Measurements from ENCODE around the gene ATP5PF.

Gene ATP5PF

GRCh38 chr21:25756190-25756932, 21.7 kb upstream of the ATP5PF start:
- TF ChIP-seq CTCF (IDR thresholded peaks at IDR 0.05; ENCODE audit: low read length): no peak
- TF ChIP-seq EZH2 (optimal IDR thresholded peaks at IDR 0.05; ENCODE audit: low read depth, low read length): no peak
- no peak for TF ChIP-seq EZH2phosphoT487 (IDR thresholded peaks at IDR 0.05; ENCODE audit: low read length)
- 0 out of 2 replicates have a peak, but pooled peaks cover 4% of the 10 kb centered on the region for H3K36me3 ChIP-seq (replicated peaks; ENCODE audit: insufficient read depth, low read length)

GRCh38 chr21:25752416-25752815, 17.7 kb upstream of the ATP5PF start:
- no peak for TF ChIP-seq EZH2phosphoT487 (IDR thresholded peaks at IDR 0.05; ENCODE audit: low read length)
- TF ChIP-seq EZH2 (optimal IDR thresholded peaks at IDR 0.05; ENCODE audit: low read depth, low read length): no peak
- no peak for TF ChIP-seq CTCF (IDR thresholded peaks at IDR 0.05; ENCODE audit: low read length)
- Histone ChIP-seq H3K27ac (ENCODE audit: low read length) (no peak overlapping the region), H2AFZ (ENCODE audit: low read length) (no peak overlapping the region), H3K36me3 (replicated peaks; ENCODE audit: insufficient read depth, low read length) (peaks cover 2% of the 10 kb centered on the region; the same call in 1 of the 2 replicates), H3F3A (ENCODE audit: insufficient read depth, low read length) (peaks cover 9% of the 10 kb centered on the region; the same call in 1 of the 2 replicates), H3K4me1 (ENCODE audit: low read length) (peaks cover 13% of the 10 kb centered on the region), H3K9me2 (replicated peaks; ENCODE audit: insufficient read depth, low read length) (no peaks in the 10 kb centered on the region), H3K4me3 (ENCODE audit: low read length) (no peak overlapping the region), H3K9ac (ENCODE audit: low read length) (no peak overlapping the region), H3K27me3 (replicated peaks; ENCODE audit: insufficient read depth, low read length) (no peaks in the 10 kb centered on the region), H3K79me2 (ENCODE audit: low read length) (peaks cover 4% of the 10 kb centered on the region; the same call in 1 of the 2 replicates), H3K9me3 (replicated peaks; ENCODE audit: insufficient read depth, low read length) (no peaks in the 10 kb centered on the region), H3K4me2 (ENCODE audit: low read depth, low read length) (no peak overlapping the region), H4K20me1 (ENCODE audit: insufficient read depth, low read length) (no peaks in the 10 kb centered on the region)
- no peak for DNase-seq

More at GRCh38 chr21:25756190-25756932, 21.7 kb upstream of the ATP5PF start:
- no peak overlapping the region; the same call in 1 of the 2 replicates for H3K27ac ChIP-seq (ENCODE audit: low read length)
- H3K4me2 ChIP-seq (ENCODE audit: low read depth, low read length): peak overlapping the region; percentile 36; the same call in 1 of the 2 replicates
- peaks cover 13% of the 10 kb centered on the region for H3K4me1 ChIP-seq (ENCODE audit: low read length)
- no peaks in the 10 kb centered on the region for H3K9me3 ChIP-seq (replicated peaks; ENCODE audit: insufficient read depth, low read length)
- H3K79me2 ChIP-seq (ENCODE audit: low read length): peaks cover 4% of the 10 kb centered on the region; the same call in 1 of the 2 replicates
- H3K27me3 ChIP-seq (replicated peaks; ENCODE audit: insufficient read depth, low read length): no peaks in the 10 kb centered on the region
- peaks cover 9% of the 10 kb centered on the region; the same call in 1 of the 2 replicates for H3F3A ChIP-seq (ENCODE audit: insufficient read depth, low read length)
- no peaks in the 10 kb centered on the region for H3K9me2 ChIP-seq (replicated peaks; ENCODE audit: insufficient read depth, low read length)
- no peaks in the 10 kb centered on the region for H4K20me1 ChIP-seq (ENCODE audit: insufficient read depth, low read length)
- H3K4me3 ChIP-seq (ENCODE audit: low read length): no peak overlapping the region
- no peak overlapping the region for H2AFZ ChIP-seq (ENCODE audit: low read length)
- no peak for DNase-seq
- H3K9ac ChIP-seq (ENCODE audit: low read length): no peak overlapping the region

- no peaks in the 10 kb centered on the region for H3K79me2 ChIP-seq (ENCODE audit: low read length)
- no peak for TF ChIP-seq CTCF (IDR thresholded peaks at IDR 0.05; ENCODE audit: low read length)
- no peak for TF ChIP-seq EZH2phosphoT487 (IDR thresholded peaks at IDR 0.05; ENCODE audit: low read length)
- no peak for TF ChIP-seq EZH2 (optimal IDR thresholded peaks at IDR 0.05; ENCODE audit: low read depth, low read length)
- H4K20me1 ChIP-seq (ENCODE audit: insufficient read depth, low read length): no peaks in the 10 kb centered on the region
- H3F3A ChIP-seq (ENCODE audit: insufficient read depth, low read length): no peaks in the 10 kb centered on the region
- no peak overlapping the region for H3K9ac ChIP-seq (ENCODE audit: low read length)
- no peak overlapping the region for H3K4me3 ChIP-seq (ENCODE audit: low read length)
- no peak for DNase-seq
- no peak overlapping the region for H3K27ac ChIP-seq (ENCODE audit: low read length)
- no peak overlapping the region for H3K4me2 ChIP-seq (ENCODE audit: low read depth, low read length)
- H2AFZ ChIP-seq (ENCODE audit: low read length): no peak overlapping the region
- no peaks in the 10 kb centered on the region for H3K4me1 ChIP-seq (ENCODE audit: low read length)
- H3K9me2 ChIP-seq (replicated peaks; ENCODE audit: insufficient read depth, low read length): no peaks in the 10 kb centered on the region
- H3K9me3 ChIP-seq (replicated peaks; ENCODE audit: insufficient read depth, low read length): no peaks in the 10 kb centered on the region
- peaks cover 2% of the 10 kb centered on the region; the same call in 1 of the 2 replicates for H3K36me3 ChIP-seq (replicated peaks; ENCODE audit: insufficient read depth, low read length)
- no peaks in the 10 kb centered on the region for H3K27me3 ChIP-seq (replicated peaks; ENCODE audit: insufficient read depth, low read length)
Measured at GRCh38 chr21:25750085-25750484, 15.4 kb upstream of the ATP5PF start.
